Non-pigmented ciliary epithelial cell (primary cell): ENCODE measurements around the gene ZNF70.

Source experiments
- DNase-seq: peaks from one replicate; pipeline ENCODE4 v3.0.0-alpha.2; 2010; ENCODE audit warnings: low read depth

Gene ZNF70

DNA sequence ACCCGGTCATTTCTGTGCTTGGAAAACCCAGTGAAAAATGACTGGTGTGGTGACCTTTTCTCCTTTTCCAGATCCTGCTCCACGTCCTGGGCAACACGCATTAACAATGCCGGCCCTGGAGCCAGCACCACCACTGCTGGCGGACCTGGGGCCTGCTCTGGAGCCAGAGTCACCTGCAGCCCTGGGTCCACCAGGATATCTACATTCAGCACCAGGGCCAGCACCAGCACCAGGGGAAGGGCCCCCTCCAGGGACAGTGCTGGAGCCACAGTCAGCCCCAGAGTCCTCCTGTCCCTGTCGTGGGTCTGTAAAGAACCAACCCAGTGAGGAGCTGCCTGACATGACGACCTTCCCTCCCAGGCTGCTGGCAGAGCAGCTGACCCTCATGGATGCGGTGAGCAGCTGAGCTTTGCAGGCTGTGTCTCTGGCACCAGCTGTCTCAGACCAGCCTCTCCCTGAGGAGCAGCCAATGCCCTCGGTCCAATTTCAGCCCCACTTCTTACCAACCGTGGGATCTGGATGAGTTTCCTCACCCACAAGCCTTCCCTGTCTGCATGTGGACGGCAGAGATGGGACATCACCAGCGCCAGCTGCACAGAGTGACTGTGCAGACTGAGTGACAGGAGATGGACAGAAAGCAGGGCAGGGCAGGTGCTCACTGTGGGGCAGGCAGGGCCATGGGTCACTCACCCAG, 58.2 kb downstream of the ZNF70 start:
- DNase-seq = no peak

DNA sequence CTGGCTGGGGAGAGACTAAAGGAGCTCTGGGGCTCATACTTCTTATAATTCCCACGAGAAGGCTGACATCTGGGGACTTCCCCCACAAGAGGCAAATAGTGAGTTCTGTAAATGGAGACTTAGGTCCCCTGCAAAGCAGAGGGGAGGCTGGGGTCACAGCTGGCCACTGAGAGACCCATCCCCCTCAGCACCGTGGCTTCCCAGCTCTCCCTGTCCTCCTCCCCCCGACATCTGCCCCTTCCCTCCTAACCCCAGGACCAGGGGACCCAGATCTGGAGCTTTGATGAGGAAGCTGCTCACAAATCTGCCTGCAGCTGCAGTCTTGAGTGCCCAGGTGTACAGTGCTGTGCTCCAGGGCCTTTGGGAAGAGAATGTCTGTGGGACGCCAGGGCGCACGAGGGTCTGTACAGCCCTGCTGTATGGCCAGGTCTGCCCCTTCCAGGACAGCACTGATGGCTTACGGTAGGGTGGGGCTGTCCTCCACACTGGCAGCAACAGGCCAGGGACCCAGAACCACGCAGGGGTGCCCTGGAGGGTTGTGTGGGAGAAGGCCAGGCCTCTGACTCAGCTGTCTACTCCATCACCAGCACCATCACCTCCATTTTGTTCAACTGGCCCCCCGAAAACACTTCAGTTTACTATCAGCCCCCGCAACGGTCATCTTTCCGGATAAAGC, 59.0 kb downstream of the ZNF70 start:
- DNase-seq = no peak

DNA sequence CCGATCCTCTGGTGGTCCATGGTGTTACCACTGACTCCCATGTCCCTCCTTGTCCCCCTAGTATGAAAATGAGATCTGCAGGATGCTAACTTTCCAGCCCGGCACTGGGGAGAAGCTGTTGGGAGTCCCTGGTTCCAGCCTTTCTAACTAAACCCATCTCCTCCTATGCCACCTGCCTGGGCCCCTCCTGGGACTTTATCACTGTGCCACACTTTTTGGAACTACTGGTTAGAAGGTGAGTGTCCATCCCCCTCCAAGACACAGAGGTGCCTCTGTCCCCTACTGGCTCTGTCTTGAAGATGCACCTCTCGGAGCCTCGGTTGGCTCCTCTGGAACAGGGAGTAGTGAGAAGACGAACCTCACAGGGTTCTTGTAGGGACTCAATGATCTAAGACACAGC, 60.2 kb downstream of the ZNF70 start, which contains the start of gene RGL4:
Gene RGL4, plus strand, starts transcription at position 301 of the 400 bp plus-strand sequence. CDS start 1,018 bp downstream, outside the sequence.
- no peak for DNase-seq

DNA sequence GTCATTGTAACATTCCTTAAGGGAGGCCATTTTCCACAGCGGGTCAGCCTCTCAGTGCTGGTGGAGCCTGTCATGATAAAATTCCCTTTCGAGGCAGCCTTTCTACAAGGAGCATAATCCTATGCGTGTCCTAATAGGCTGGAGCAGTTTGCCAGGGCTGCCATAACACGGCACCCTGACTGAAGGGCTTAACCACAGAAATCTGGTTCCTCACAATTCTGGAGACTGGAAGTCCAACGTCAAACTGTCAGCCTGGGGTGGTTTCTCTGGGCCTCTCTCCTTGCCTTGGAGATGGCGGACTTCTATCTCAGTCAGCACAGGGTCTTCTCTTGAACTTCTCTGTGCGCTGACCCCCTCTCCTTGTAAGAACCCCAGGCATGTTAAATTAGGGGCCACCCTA, 61.5 kb downstream of the ZNF70 start:
- DNase-seq = no peak
